Measurements from ENCODE around the gene AZI2.

GRCh38 chr3:28348265-28348628, 377 bp downstream of the AZI2 start:
- TF ChIP-seq CTCF (IDR thresholded peaks at IDR 0.05) (no peak), POLR2A (IDR thresholded peaks at IDR 0.05) (no peak)

Measured in testis (tissue), 2 donors.